Endodermal cell (in vitro differentiated cells): ENCODE data around the gene CDH15. TPM values are rescaled to one million over a fixed set of nuclear protein-coding genes. Genes with fewer than 3 reads are reported as not detected.

Experiments
- DNase-seq: peaks from one replicate; pipeline ENCODE4 v3.0.0-alpha.2; 2017
- H3K27ac ChIP-seq: 2 replicates; pipeline ENCODE4 v1.5.1; 2013; ENCODE audit warnings: mild to moderate bottlenecking, low read depth, low read length, moderate library complexity
- H3K27me3 ChIP-seq: 2 replicates; pipeline ENCODE4 v1.6.1; 2013; ENCODE audit warnings: mild to moderate bottlenecking, low read length, moderate library complexity; ENCODE audit not compliant: insufficient read depth, control insufficient read depth, poor library complexity, severe bottlenecking
- H3K36me3 ChIP-seq: 2 replicates; pipeline ENCODE4 v1.7.0; 2013; ENCODE audit warnings: mild to moderate bottlenecking, low read length, moderate library complexity; ENCODE audit not compliant: control insufficient read depth, insufficient read depth
- H3K4me1 ChIP-seq: one replicate; pipeline ENCODE4 v1.7.0; 2013; ENCODE audit warnings: low read length; ENCODE audit not compliant: control insufficient read depth, insufficient read depth
- H3K4me3 ChIP-seq: 2 replicates; pipeline ENCODE4 v1.5.1; 2013; ENCODE audit warnings: mild to moderate bottlenecking, low read length, moderate library complexity
- H3K9ac ChIP-seq: 2 replicates; pipeline ENCODE4 v1.6.1; 2013; ENCODE audit warnings: mild to moderate bottlenecking, low read length, moderate library complexity; ENCODE audit not compliant: poor library complexity, severe bottlenecking; ENCODE audit errors: extremely low read depth
- H3K9me3 ChIP-seq: 2 replicates; pipeline ENCODE4 v1.6.1; 2013; ENCODE audit warnings: mild to moderate bottlenecking, low read length, moderate library complexity; ENCODE audit not compliant: control insufficient read depth
- H3K27ac Mint-ChIP-seq: 2 replicates; pipeline ENCODE4 v1.8.0; 2020; ENCODE audit warnings: mixed read lengths
- H3K27me3 Mint-ChIP-seq: 2 replicates; pipeline ENCODE4 v1.8.0; 2021; ENCODE audit warnings: mild to moderate bottlenecking, mixed read lengths; ENCODE audit not compliant: insufficient read depth
- H3K36me3 Mint-ChIP-seq: 2 replicates; pipeline ENCODE4 v1.8.0; 2020; ENCODE audit warnings: low read depth, mixed read lengths
- H3K4me1 Mint-ChIP-seq: 2 replicates; pipeline ENCODE4 v1.8.0; 2020; ENCODE audit warnings: mixed read lengths
- H3K4me3 Mint-ChIP-seq: 2 replicates; pipeline ENCODE4 v1.8.0; 2020; ENCODE audit warnings: mild to moderate bottlenecking, moderate library complexity, mixed read lengths
- H3K9me3 Mint-ChIP-seq: 2 replicates; pipeline ENCODE4 v1.8.0; 2020; ENCODE audit warnings: mild to moderate bottlenecking, mixed read lengths
- CTCF ChIP-seq: fragments of 200-600 bp; sonication (generic); conservative IDR thresholded peaks from 2 replicates; pipeline ENCODE4 v1.5.0; 2021; ENCODE audit warnings: antibody characterized with exemption, mild to moderate bottlenecking
- whole genome bisulfite sequencing, 2 experiments: methylation state at CpG; one replicate each; pipeline versions ENCODE4 v1.1.5 to v1.1.7; 2013; ENCODE audit warnings: missing lambda C conversion rate in 2 of 2, mixed read lengths in 1 of 2; ENCODE audit not compliant: insufficient coverage in 1 of 2, insufficient read length in 1 of 2; 5-methylcytosine and 5-hydroxymethylcytosine counted together
- total RNA-seq, 2 donors: library from RNA; stranded (reverse); fragmentation: NEBNext Ultra II Directional in 1 of 2; extraction: Animal tissue kit (Norgen Biotek cat#: 25700) in 1 of 2; gene quantifications; 2 replicates in 1 of 2; 3 replicates in 1 of 2; pipeline ENCODE4 v1.2.1, GENCODE V29; 2021

Gene CDH15
- total RNA-seq, 2 donors from 2014 or later, result 0.11 to 0.15 TPM

- Histone ChIP-seq H3K9ac (no peak overlapping the region), H3K36me3 (peaks cover 40% of the 10 kb centered on the region), H3K9me3 (no peaks in the 10 kb centered on the region), H3K4me1 (no peaks in the 10 kb centered on the region), H3K4me3 (no peak overlapping the region), H3K27ac (no peak overlapping the region), H3K27me3 (no peaks in the 10 kb centered on the region)
- Mint-ChIP-seq H3K27me3 (no peaks in the 10 kb centered on the region), H3K4me3 (peak overlapping the region; percentile 80), H3K9me3 (peaks cover 1% of the 10 kb centered on the region), H3K4me1 (peaks cover 8% of the 10 kb centered on the region), H3K36me3 (peaks cover 42% of the 10 kb centered on the region), H3K27ac (no peak overlapping the region)
- no peak for TF ChIP-seq CTCF
- WGBS, 2 experiments, result 78% methylated on average over 5 of the region's 5 CpGs
- DNase-seq, result no peak
Observed at GRCh38 chr16:89219365-89219764, 47.8 kb downstream of the CDH15 start.

GRCh38 chr16:89221604-89222003, 50.1 kb downstream of the CDH15 start:
- H3K4me1 ChIP-seq, result no peaks in the 10 kb centered on the region
- 93 to 94% methylated on average over 2 to 3 of the region's 3 CpGs for WGBS, 2 experiments
- no peaks in the 10 kb centered on the region for H3K27me3 ChIP-seq
- H3K36me3 Mint-ChIP-seq, result peaks cover 64% of the 10 kb centered on the region
- H3K9ac ChIP-seq, result no peak overlapping the region
- no peak overlapping the region for H3K27ac Mint-ChIP-seq
- DNase-seq, result no peak
- no peak for TF ChIP-seq CTCF
- H3K4me3 Mint-ChIP-seq, result no peak overlapping the region
- peaks cover 57% of the 10 kb centered on the region for H3K36me3 ChIP-seq
- peaks cover 4% of the 10 kb centered on the region for H3K4me1 Mint-ChIP-seq
- H3K9me3 ChIP-seq, result peaks cover under 1% of the 10 kb centered on the region
- H3K4me3 ChIP-seq, result no peak overlapping the region
- no peaks in the 10 kb centered on the region for H3K27me3 Mint-ChIP-seq
- H3K9me3 Mint-ChIP-seq, result peaks cover 23% of the 10 kb centered on the region
- no peak overlapping the region for H3K27ac ChIP-seq

GRCh38 chr16:89222931-89223330, 51.4 kb downstream of the CDH15 start:
- no peak for DNase-seq
- 95 to 98% methylated on average over 21 of the region's 21 CpGs for WGBS, 2 experiments
- H3K4me3 Mint-ChIP-seq, result no peak overlapping the region
- Histone ChIP-seq H3K9me3 (peaks cover 14% of the 10 kb centered on the region), H3K4me1 (no peaks in the 10 kb centered on the region), H3K4me3 (no peak overlapping the region), H3K27ac (no peak overlapping the region), H3K9ac (no peak overlapping the region), H3K36me3 (peaks cover 70% of the 10 kb centered on the region), H3K27me3 (no peaks in the 10 kb centered on the region)
- no peaks in the 10 kb centered on the region for H3K27me3 Mint-ChIP-seq
- H3K27ac Mint-ChIP-seq, result no peak overlapping the region
- H3K9me3 Mint-ChIP-seq, result peaks cover 36% of the 10 kb centered on the region
- H3K36me3 Mint-ChIP-seq, result peaks cover 77% of the 10 kb centered on the region
- no peak for TF ChIP-seq CTCF
- no peaks in the 10 kb centered on the region for H3K4me1 Mint-ChIP-seq
